HFF-Myc (cell line): ENCODE measurements around the gene METTL6.
"Not testable (repeated sequence)": the region's sequence is repeated elsewhere in the genome, so short reads cannot be mapped to it uniquely, and the experiment has no call there.

Experiments
- DNase-seq: peaks from one replicate; pipeline ENCODE4 v3.0.0-alpha.2; 2011; ENCODE audit warnings: low read depth; ENCODE audit errors: extremely low read depth
- H3K4me3 ChIP-seq: replicated peaks from 2 replicates; pipeline ENCODE4 v1.5.1; 2011; ENCODE audit warnings: low read depth, mild to moderate bottlenecking, control low read depth, low read length
- TF ChIP-seq, protein P1 (sequence below): IDR thresholded peaks from 2 replicates; pipeline ENCODE4 v1.5.1; 2012; ENCODE audit warnings: mild to moderate bottlenecking, low read depth, low read length, control low read depth; ENCODE audit errors: missing control alignments

Gene METTL6

DNA sequence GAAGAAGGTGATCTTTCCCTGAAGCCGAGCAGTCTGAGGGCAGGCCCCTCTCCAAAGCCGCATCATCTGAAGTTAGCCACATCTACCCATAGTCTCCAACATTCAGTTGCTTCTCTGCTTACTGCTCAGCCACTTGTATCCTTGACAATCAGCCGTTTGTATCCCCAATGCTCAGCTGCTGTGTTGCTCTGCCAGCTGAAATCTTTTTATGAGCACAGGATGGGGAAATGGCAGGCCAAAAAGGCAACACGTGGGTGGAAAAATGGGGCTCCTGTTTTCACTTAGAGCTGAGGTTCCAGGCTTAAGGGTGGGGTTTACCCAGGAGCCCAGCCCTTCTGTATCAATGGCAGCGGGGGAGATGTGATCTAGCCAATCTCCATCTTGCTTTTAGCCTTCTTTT is 36.3 kb downstream of the METTL6 start:
- H3K4me3 ChIP-seq: no peak overlapping the region
- TF ChIP-seq, protein P1, sequence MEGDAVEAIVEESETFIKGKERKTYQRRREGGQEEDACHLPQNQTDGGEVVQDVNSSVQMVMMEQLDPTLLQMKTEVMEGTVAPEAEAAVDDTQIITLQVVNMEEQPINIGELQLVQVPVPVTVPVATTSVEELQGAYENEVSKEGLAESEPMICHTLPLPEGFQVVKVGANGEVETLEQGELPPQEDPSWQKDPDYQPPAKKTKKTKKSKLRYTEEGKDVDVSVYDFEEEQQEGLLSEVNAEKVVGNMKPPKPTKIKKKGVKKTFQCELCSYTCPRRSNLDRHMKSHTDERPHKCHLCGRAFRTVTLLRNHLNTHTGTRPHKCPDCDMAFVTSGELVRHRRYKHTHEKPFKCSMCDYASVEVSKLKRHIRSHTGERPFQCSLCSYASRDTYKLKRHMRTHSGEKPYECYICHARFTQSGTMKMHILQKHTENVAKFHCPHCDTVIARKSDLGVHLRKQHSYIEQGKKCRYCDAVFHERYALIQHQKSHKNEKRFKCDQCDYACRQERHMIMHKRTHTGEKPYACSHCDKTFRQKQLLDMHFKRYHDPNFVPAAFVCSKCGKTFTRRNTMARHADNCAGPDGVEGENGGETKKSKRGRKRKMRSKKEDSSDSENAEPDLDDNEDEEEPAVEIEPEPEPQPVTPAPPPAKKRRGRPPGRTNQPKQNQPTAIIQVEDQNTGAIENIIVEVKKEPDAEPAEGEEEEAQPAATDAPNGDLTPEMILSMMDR: no peak
- no peak for DNase-seq

DNA sequence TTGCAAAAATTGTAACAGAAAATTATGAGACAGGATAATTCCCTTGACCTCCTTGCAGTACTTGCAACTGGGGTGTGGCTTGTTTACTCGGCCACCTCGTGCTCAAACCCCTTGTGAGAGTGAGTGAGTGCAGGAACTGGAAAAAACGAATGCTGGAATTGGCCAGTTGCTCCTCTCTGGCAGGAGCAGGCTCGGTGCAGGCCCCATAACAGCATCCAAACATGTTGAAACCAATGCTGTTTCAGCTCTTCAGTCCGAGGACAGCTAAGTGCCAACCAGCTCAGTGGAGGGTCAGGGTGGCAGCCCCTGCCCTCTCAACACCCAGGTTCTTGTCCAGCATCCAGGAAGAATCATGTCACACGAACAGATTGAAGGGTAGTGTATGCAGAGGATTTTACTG is 36.9 kb downstream of the METTL6 start:
- no peak overlapping the region for H3K4me3 ChIP-seq
- TF ChIP-seq, protein P1: no peak
- no peak for DNase-seq

- H3K4me3 ChIP-seq, DNase-seq: not testable (repeated sequence)
These were observed 39.0 kb downstream of the METTL6 start for GRCh38 chr3:15388335-15388734.

- DNase-seq: no peak
- H3K4me3 ChIP-seq: no peak overlapping the region
- TF ChIP-seq, protein P1: no peak
These were observed 39.6 kb downstream of the METTL6 start for GRCh38 chr3:15387735-15388134.

DNA sequence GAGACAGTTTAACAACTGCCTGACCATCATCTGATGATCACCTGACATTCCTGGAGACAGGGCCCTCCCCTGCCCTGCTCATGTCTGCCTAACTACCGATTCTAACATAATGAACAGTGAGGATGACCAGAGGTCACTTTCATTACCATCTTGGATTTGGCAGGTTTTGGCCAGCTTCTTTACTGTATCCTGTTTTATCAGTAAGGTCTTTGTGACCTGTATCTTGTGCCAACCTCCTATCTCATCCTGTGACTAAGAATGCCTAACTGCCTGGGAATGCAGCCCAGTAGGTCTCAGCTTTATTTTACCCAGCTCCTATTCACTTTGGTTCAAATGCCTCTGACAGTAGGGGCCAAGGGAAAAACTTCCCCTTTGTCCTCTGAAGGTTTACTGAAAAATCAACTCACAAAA is 40.2 kb downstream of the METTL6 start:
- TF ChIP-seq, protein P1: no peak
- DNase-seq: no peak
- H3K4me3 ChIP-seq: no peak overlapping the region

GRCh38 chr3:15386654-15386955 is 40.7 kb downstream of the METTL6 start:
- not testable (repeated sequence) for DNase-seq, H3K4me3 ChIP-seq

DNA sequence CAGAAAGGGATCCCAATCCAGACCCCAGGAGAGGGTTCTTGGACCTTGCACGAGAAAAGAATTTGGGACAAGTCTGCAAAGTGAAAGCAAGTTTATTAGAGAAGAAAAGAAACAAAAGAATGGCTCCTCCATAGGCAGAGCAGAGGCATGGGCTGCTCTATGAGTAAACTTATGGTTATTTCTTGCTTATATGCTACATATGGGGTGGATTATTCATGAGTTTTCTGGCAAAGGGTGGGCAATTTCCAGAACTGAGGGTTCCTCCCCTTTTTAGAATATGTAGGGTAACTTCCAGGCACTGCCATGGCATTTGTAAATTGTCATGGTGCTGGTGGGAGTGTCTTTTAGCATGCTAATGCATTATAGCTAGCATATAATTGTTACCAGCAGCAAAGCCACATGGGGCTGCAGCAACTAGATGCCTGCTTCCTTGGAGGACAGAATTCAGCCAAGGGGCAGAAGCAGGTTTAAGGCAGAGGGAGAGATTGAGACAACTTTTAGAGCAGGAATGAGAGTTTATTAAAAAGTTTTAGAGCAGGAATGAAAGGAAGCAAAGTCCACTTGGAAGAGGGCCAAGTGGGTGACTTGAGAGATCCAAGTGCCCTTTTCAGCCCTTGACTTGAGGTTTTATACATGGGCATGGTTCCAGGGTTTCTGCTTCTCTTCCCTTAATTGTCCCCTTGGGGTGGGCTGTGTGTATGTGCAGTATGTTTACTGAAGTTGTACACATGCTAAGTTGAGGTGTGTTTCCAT is 41.3 kb downstream of the METTL6 start:
- TF ChIP-seq, protein P1: no peak
- no peak overlapping the region for H3K4me3 ChIP-seq
- DNase-seq: no peak

GRCh38 chr3:15385238-15385695 is 42.1 kb downstream of the METTL6 start:
- not testable (repeated sequence) for H3K4me3 ChIP-seq, DNase-seq
